H1 (cell line): ENCODE data around the gene BORCS8. TPM values are rescaled to one million over a fixed set of nuclear protein-coding genes. Genes with fewer than 3 reads are reported as not detected.

Experiments used
- CTCF ChIA-PET: fragments of 300-600 bp; sonication (Branson Sonifier 250); formaldehyde crosslinking; loops from one replicate; lab custom pipeline; 2021; ENCODE audit not compliant: partially characterized antibody; lab: Charles Lee
- POLR2A ChIA-PET: fragments of 300-600 bp; sonication (Branson Sonifier 250); formaldehyde crosslinking; loops from one replicate; lab custom pipeline; 2021; ENCODE audit warnings: inconsistent platforms; ENCODE audit not compliant: partially characterized antibody; lab: Charles Lee
- DNase-seq, 2 experiments: peaks; one replicate each; pipeline versions ENCODE4 v3.0.0 to v3.0.0-alpha.2; 2010 to 2022; ENCODE audit warnings: low spot score in 2 of 2, low read depth in 1 of 2, mixed read lengths in 1 of 2
- FAIRE-seq: peaks from 2 replicates; lab custom pipeline; 2011; peaks lifted over from hg19 to GRCh38; lab: Jason Lieb, UNC
- H2AFZ ChIP-seq: 2 replicates; pipeline ENCODE4 v1.8.1; 2012; ENCODE audit warnings: low read length, inconsistent platforms
- H2AK5ac ChIP-seq: 2 replicates; pipeline ENCODE4 v1.6.1; 2013; ENCODE audit warnings: low read depth, low read length
- H2BK120ac ChIP-seq: replicated peaks from 2 replicates; pipeline ENCODE3; 2013; ENCODE audit warnings: low read depth, low read length, inconsistent platforms
- H2BK12ac ChIP-seq: 2 replicates; pipeline ENCODE4 v1.6.1; 2013; ENCODE audit warnings: low read depth, low read length
- H2BK15ac ChIP-seq: 2 replicates; pipeline ENCODE4 v1.6.1; 2013; ENCODE audit warnings: low read length
- H2BK20ac ChIP-seq: 2 replicates; pipeline ENCODE4 v1.6.1; 2013; ENCODE audit warnings: low read length
- H2BK5ac ChIP-seq: 2 replicates; pipeline ENCODE4 v1.6.1; 2013; ENCODE audit warnings: low read depth, low read length
- H3K14ac ChIP-seq: 2 replicates; pipeline ENCODE4 v1.6.1; 2013; ENCODE audit warnings: inconsistent platforms; ENCODE audit not compliant: insufficient read length
- H3K18ac ChIP-seq: 2 replicates; pipeline ENCODE4 v1.6.1; 2013; ENCODE audit warnings: low read length; ENCODE audit errors: extremely low read depth
- H3K23ac ChIP-seq: 2 replicates; pipeline ENCODE4 v1.6.1; 2013; ENCODE audit warnings: inconsistent platforms; ENCODE audit not compliant: insufficient read length
- H3K23me2 ChIP-seq: 2 replicates; pipeline ENCODE4 v1.6.1; 2013; ENCODE audit warnings: low read depth, low read length
- H3K27ac ChIP-seq: 2 replicates; pipeline ENCODE4 v1.6.1; 2011; ENCODE audit warnings: low read depth, low read length, inconsistent platforms
- H3K27me3 ChIP-seq, 4 experiments: replicated peaks in 1 of 4; 1 replicate in 1 of 4; 2 replicates in 3 of 4; pipeline versions ENCODE4 v1.6.1 to v1.8.1; 2011 to 2013; ENCODE audit warnings: low read length in 3 of 4, mild to moderate bottlenecking in 3 of 4, inconsistent platforms in 2 of 4, mixed read lengths in 2 of 4, moderate library complexity in 1 of 4; ENCODE audit not compliant: control insufficient read depth in 3 of 4, insufficient read depth in 3 of 4; ENCODE audit errors: extremely low read depth in 1 of 4
- H3K36me3 ChIP-seq, 4 experiments: 2 replicates each; pipeline versions ENCODE4 v1.6.1 to v1.8.1; 2011 to 2013; ENCODE audit warnings: mild to moderate bottlenecking in 4 of 4, low read length in 3 of 4, moderate library complexity in 2 of 4, control low read depth in 1 of 4, inconsistent platforms in 1 of 4; ENCODE audit not compliant: insufficient read depth in 4 of 4, control insufficient read depth in 2 of 4
- H3K4ac ChIP-seq: replicated peaks from 2 replicates; pipeline ENCODE3; 2013; ENCODE audit warnings: low read length, low read depth, mixed read lengths, inconsistent platforms; ENCODE audit not compliant: insufficient read length
- H3K4me1 ChIP-seq, 4 experiments: replicated peaks in 1 of 4; 1 replicate in 1 of 4; 2 replicates in 3 of 4; pipeline versions ENCODE4 v1.6.1 to v1.8.1; 2011 to 2013; ENCODE audit warnings: low read length in 3 of 4, inconsistent platforms in 2 of 4, mixed read lengths in 1 of 4; ENCODE audit not compliant: insufficient read depth in 4 of 4, control insufficient read depth in 3 of 4
- H3K4me2 ChIP-seq, 2 experiments: 2 replicates each; pipeline versions ENCODE4 v1.6.1 to v1.8.1; 2011 to 2013; ENCODE audit warnings: low read depth in 2 of 2, low read length in 2 of 2, control low read depth in 1 of 2, inconsistent platforms in 1 of 2, mild to moderate bottlenecking in 1 of 2; ENCODE audit not compliant: insufficient read depth in 1 of 2
- H3K4me3 ChIP-seq, 4 experiments: fragments of 200-600, 300-600 bp in 1 of 4; sonication (generic), shearing (Covaris generic), sonication (Bioruptor Twin) in 1 of 4; 2 replicates each; pipeline versions ENCODE4 v1.5.1 to v1.8.1; 2011 to 2016; ENCODE audit warnings: low read length in 4 of 4, low read depth in 3 of 4, control low read depth in 2 of 4, inconsistent platforms in 2 of 4, mild to moderate bottlenecking in 2 of 4, mixed read lengths in 1 of 4, moderate library complexity in 1 of 4; ENCODE audit not compliant: insufficient read depth in 2 of 4; ENCODE audit errors: extremely low read depth in 1 of 4
- H3K56ac ChIP-seq: replicated peaks from 2 replicates; pipeline ENCODE3; 2013; ENCODE audit warnings: low read depth, mild to moderate bottlenecking, mixed read lengths, low read length, inconsistent platforms; ENCODE audit not compliant: insufficient read length
- H3K79me1 ChIP-seq: 2 replicates; pipeline ENCODE4 v1.6.1; 2013; ENCODE audit warnings: low read depth, low read length, control low read depth
- H3K79me2 ChIP-seq, 2 experiments: 2 replicates each; pipeline versions ENCODE4 v1.6.1 to v1.8.1; 2012 to 2013; ENCODE audit warnings: low read length in 2 of 2, mild to moderate bottlenecking in 2 of 2, inconsistent platforms in 1 of 2; ENCODE audit not compliant: insufficient read depth in 2 of 2, control insufficient read depth in 1 of 2
- H3K9ac ChIP-seq, 4 experiments: replicated peaks in 1 of 4; 1 replicate in 1 of 4; 2 replicates in 3 of 4; pipeline versions ENCODE4 v1.6.1 to v1.8.1; 2011 to 2013; ENCODE audit warnings: low read depth in 3 of 4, low read length in 3 of 4, control low read depth in 2 of 4, mild to moderate bottlenecking in 2 of 4, moderate library complexity in 2 of 4, inconsistent platforms in 1 of 4; ENCODE audit errors: extremely low read depth in 1 of 4
- H3K9me3 ChIP-seq, 2 experiments: 2 replicates each; pipeline versions ENCODE4 v1.6.1 to v1.8.1; 2012 to 2013; ENCODE audit warnings: mild to moderate bottlenecking in 2 of 2, moderate library complexity in 2 of 2, control low read depth in 1 of 2, inconsistent platforms in 1 of 2, low read depth in 1 of 2, low read length in 1 of 2, mixed read lengths in 1 of 2; ENCODE audit not compliant: insufficient read depth in 2 of 2
- H4K20me1 ChIP-seq, 2 experiments: replicated peaks in 1 of 2; 2 replicates each; pipeline versions ENCODE3 to v1.8.1; 2011 to 2013; ENCODE audit warnings: inconsistent platforms in 2 of 2, low read length in 2 of 2, mild to moderate bottlenecking in 1 of 2; ENCODE audit not compliant: insufficient read depth in 2 of 2, control insufficient read depth in 1 of 2
- H4K5ac ChIP-seq: 2 replicates; pipeline ENCODE4 v1.6.1; 2013; ENCODE audit warnings: low read length, low read depth, mixed read lengths, inconsistent platforms; ENCODE audit not compliant: insufficient read length
- H4K8ac ChIP-seq: 2 replicates; pipeline ENCODE4 v1.8.0; 2013; ENCODE audit warnings: mild to moderate bottlenecking, moderate library complexity, low read length, inconsistent platforms; ENCODE audit not compliant: insufficient read depth; ENCODE audit errors: extremely low read depth
- H4K91ac ChIP-seq: replicated peaks from 2 replicates; pipeline ENCODE3; 2013; ENCODE audit warnings: low read length, mixed read lengths, inconsistent platforms; ENCODE audit not compliant: insufficient read length
- WGBS, 2 experiments: shearing (Covaris generic) in 1 of 2; methylation state at CpG; one replicate each; pipeline versions ENCODE4 v1.1.6 to v1.1.7; 2013 to 2015; ENCODE audit warnings: low lambda C conversion rate in 2 of 2, mixed read lengths in 2 of 2, inconsistent platforms in 1 of 2, low coverage in 1 of 2, missing lambda C conversion rate in 1 of 2; ENCODE audit not compliant: insufficient replicate concordance in 2 of 2, insufficient coverage in 1 of 2, insufficient read length in 1 of 2; ENCODE audit errors: extremely low coverage in 1 of 2, missing lambda C conversion rate in 1 of 2; 5-methylcytosine and 5-hydroxymethylcytosine counted together
- polyA plus RNA-seq, 7 experiments: library from polyadenylated mRNA; depleted of rRNA in 3 of 7; stranded (reverse) in 5 of 7; unstranded in 2 of 7; fragments of >200 nt in 5 of 7; fragments of 200-250 nt in 2 of 7; gene quantifications; 1 replicate in 5 of 7; 2 replicates in 1 of 7; 4 replicates in 1 of 7; pipeline versions ENCODE4 v1.2.1 to v1.2.3, GENCODE V29; 2011 to 2013; ENCODE audit warnings: missing spikeins in 2 of 7, mixed read lengths in 2 of 7
- total RNA-seq: library from RNA; stranded (reverse); fragmentation: NEBNext Ultra II Directional; extraction: Animal tissue kit (Norgen Biotek cat#: 25700); gene quantifications from 2 replicates; pipeline ENCODE4 v1.2.1, GENCODE V29; 2021

Gene BORCS8
- total and polyA plus RNA-seq, 2 of the 8 experiments (the other 6 are each of a cell fraction or from before 2014, with no cell fraction given), result 15.0 to 15.9 TPM

DNA sequence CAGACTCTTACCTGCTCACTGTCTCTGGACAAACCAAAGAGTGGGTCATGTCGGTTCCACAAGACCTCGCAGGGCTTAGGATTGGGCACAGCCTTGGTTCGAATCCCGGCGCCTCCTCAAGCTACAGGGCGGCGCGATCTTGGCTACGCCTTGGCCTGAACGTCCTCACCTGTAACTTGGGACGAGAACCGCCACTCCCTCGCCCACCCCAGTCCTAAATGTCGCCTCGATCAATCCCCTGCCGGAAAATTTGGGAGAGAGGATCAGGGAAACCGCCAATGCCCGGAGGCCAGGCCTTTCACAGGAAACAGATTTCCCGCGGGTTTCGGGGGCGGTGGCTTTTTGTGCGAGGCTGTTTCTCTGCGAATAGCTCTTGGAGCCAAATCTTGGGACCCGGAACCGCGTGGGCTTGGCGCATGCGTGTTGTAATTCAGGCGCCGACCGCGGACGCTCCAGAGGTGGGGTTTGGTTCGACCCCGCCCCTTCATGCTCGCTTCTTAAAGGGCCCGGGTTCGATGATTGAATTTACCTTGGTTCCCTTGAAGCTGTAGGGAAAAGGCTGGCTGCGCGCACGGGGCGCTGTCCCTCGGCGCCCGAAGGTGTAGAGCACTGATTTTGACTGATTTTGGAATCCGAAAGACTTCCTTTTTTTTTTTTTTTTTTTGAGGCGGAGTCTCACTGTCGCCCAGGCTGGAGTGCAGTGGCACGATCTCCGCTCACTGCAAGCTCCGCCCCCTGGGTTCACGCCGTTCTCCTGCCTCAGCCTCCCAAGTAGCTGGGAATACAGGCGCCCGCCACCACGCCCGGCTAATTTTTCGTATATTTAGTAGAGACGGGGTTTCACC lies 11.3 kb upstream of the BORCS8 start, which contains the start of gene NR2C2AP:
Gene NR2C2AP, minus strand, starts transcription at position 403 of the 845 bp plus-strand sequence. Its CDS starts 354 bp downstream, at position 49.
- Histone ChIP-seq H3K14ac (no peak within 1 kb of the TSS), H4K91ac (peak within 1 kb of the TSS; percentile 15), H3K4me1 (peaks cover 0 to 6% (median 0%) of the 10 kb centered on the region in 4 experiments; a peak in 2 of 7 replicates), H4K8ac (peak within 1 kb of the TSS; percentile 75), H3K27ac (no peak within 1 kb of the TSS; the same call in 1 of the 2 replicates), H3K9me3 (no peaks in the 10 kb centered on the region), H2BK12ac (no peak within 1 kb of the TSS), H3K23me2 (peaks cover 11% of the 10 kb centered on the region), H2AFZ (no peak within 1 kb of the TSS), H3K18ac (no peak within 1 kb of the TSS), H3K27me3 (peaks cover 0 to 35% (median 34%) of the 10 kb centered on the region in 4 experiments; a peak in 6 of 7 replicates), H4K5ac (no peak within 1 kb of the TSS), H2BK120ac (no peak within 1 kb of the TSS), H3K4me3 (peak within 1 kb of the TSS; percentile 78 to 92 (median 88)), H4K20me1 (peaks cover 2 to 13% of the 10 kb centered on the region in 2 experiments), H3K79me1 (no peaks in the 10 kb centered on the region; the same call in 1 of the 2 replicates), H3K79me2 (no peaks in the 10 kb centered on the region), H3K4me2 (peak within 1 kb of the TSS; percentile 76 to 88), H2BK15ac (no peak within 1 kb of the TSS), H3K4ac (no peak within 1 kb of the TSS), H3K56ac (peak within 1 kb of the TSS; percentile 54), H2AK5ac (no peak within 1 kb of the TSS), H3K23ac (no peak within 1 kb of the TSS), H3K36me3 (peaks cover 0 to 10% (median 5%) of the 10 kb centered on the region in 4 experiments; a peak in 4 of 8 replicates), H3K9ac (peak within 1 kb of the TSS; percentile 60 to 86 (median 72)), H2BK20ac (0 out of 2 replicates have a peak within 1 kb of the TSS, but pooled peaks have one; percentile 21), H2BK5ac (peak within 1 kb of the TSS; percentile 10; the same call in 1 of the 2 replicates)
- POLR2A ChIA-PET, result interaction anchor here (0.6 to 5.9 kb wide), 7 partner anchors 10 to 141 kb away, joined by 3 to 45 read pairs (median 3); partner anchors contain the start of genes BORCS8, NCAN and RFXANK
- 16% methylated on average over 48 of the region's 60 CpGs; no CpG with 5 or more reads in 1 of the 2 experiments for WGBS, 2 experiments
- FAIRE-seq, result no peak
- CTCF ChIA-PET, result interaction anchor here (0.6 to 1.4 kb wide), 12 partner anchors 10 to 198 kb away, joined by 3 to 4 read pairs (median 3); partner anchors contain the start of gene TM6SF2
- DNase-seq, result peak in 1 of 2 experiments; percentile 88
